HG03097 (cell line): ENCODE measurements around the gene MAML1.

Experiments
- ATAC-seq: cut with Tn5 transposase; IDR thresholded peaks from one replicate; pipeline ENCODE4 v1.9.1; 2021; ENCODE audit not compliant: unreplicated experiment, low FRiP score

The MAML1 gene

GRCh38 chr5:179791881-179792611 lies 59.4 kb downstream of the MAML1 start:
- no peak for ATAC-seq

GRCh38 chr5:179792612-179793467 lies 60.2 kb downstream of the MAML1 start:
- no peak for ATAC-seq

GRCh38 chr5:179793468-179794139 lies 61.0 kb downstream of the MAML1 start, which contains the start of gene LTC4S:
Gene LTC4S, plus strand, starts transcription at chr5:179793986. Its CDS starts 95 bp downstream, at chr5:179794081.
- peak; percentile 38 for ATAC-seq

GRCh38 chr5:179794171-179794570 lies 61.5 kb downstream of the MAML1 start:
- ATAC-seq: no peak

- ATAC-seq: no peak
Measured at GRCh38 chr5:179794575-179794974, 62.0 kb downstream of the MAML1 start.

GRCh38 chr5:179795049-179795862 lies 62.6 kb downstream of the MAML1 start:
- ATAC-seq: no peak

- ATAC-seq: peak; percentile 65
Measured at GRCh38 chr5:179795863-179796833, 63.5 kb downstream of the MAML1 start.

- no peak for ATAC-seq
Measured at GRCh38 chr5:179796877-179797608, 64.4 kb downstream of the MAML1 start.

GRCh38 chr5:179797741-179798140 lies 65.1 kb downstream of the MAML1 start:
- no peak for ATAC-seq

- ATAC-seq: no peak
Measured at GRCh38 chr5:179798144-179798770, 65.6 kb downstream of the MAML1 start.

- no peak for ATAC-seq
Measured at GRCh38 chr5:179798771-179799643, 66.4 kb downstream of the MAML1 start.

- ATAC-seq: no peak
Measured at GRCh38 chr5:179799644-179799973, 67.0 kb downstream of the MAML1 start.

GRCh38 chr5:179800071-179800695 lies 67.6 kb downstream of the MAML1 start:
- ATAC-seq: no peak

GRCh38 chr5:179800696-179801201 lies 68.1 kb downstream of the MAML1 start:
- ATAC-seq: no peak

- ATAC-seq: no peak
Measured at GRCh38 chr5:179801304-179802206, 68.9 kb downstream of the MAML1 start.
